HG03520 (cell line): ENCODE results near the gene MCU.
"Not testable (repeated sequence)": the region's sequence is repeated elsewhere in the genome, so short reads cannot be mapped to it uniquely, and the experiment has no call there.

Experiments used
- ATAC-seq: cut with Tn5 transposase; IDR thresholded peaks from one replicate; pipeline ENCODE4 v1.9.1; 2021; ENCODE audit warnings: mild to moderate bottlenecking, moderate library complexity; ENCODE audit not compliant: unreplicated experiment

The MCU gene

DNA sequence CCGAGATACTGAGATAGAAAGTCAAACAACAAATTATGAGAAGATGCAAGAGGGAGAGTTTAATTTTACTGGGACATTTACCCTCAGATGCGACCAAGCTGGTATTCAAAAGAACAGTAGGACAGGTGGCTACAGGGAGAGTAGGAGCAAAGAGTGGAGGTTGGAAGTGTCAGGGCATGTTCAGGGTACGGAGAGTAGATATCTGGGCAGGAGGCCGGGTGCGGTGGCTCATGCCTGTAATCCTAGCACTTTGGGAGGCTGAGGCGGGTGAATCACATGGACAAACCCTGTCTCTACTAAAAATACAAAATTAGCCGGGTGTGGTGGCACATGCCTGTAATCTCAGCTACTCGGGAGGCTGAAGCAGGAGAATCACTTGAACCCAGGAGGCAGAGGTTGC, 5.5 kb upstream of the MCU start:
- not testable (repeated sequence) for ATAC-seq

DNA sequence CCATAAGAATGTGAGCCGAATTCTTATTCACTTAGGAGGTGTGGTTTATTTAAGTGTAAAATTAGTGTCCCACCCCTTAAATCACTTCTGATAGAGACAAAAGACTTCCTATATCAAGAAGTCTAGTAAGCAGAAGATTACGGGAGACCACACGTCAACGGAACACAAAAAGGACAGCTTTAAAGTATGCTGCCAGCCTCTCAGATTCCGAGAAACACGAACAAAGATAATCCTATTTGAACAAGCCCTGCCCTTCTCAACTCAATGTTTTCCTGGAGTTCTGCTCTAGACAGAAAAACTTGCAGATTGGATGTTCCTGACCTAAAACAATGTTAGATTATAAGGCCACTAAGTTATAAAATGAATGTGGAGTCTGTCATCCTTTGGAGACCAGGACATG, 4.9 kb upstream of the MCU start:
- no peak for ATAC-seq

DNA sequence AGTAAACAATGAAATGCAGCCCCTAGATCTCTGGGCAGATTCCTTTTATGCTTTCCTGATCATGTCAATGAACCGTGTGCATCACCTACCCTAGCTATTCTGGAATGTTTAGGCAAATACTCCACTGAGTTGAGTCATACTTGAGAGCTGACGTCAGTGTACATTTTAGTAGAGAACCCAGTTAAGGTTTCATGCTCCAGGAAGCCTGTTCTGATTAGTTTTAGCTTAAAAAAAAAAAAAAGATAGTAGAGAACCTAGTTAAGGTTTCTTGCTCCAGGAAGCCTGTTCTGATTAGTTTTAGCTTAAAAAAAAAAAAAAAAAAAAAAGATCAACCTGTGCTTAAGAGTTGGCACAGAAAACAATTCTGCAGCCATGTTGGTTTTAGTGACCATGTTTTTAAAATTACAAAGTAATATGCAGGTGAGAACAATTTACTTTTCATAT, 3.7 kb upstream of the MCU start:
- no peak for ATAC-seq

DNA sequence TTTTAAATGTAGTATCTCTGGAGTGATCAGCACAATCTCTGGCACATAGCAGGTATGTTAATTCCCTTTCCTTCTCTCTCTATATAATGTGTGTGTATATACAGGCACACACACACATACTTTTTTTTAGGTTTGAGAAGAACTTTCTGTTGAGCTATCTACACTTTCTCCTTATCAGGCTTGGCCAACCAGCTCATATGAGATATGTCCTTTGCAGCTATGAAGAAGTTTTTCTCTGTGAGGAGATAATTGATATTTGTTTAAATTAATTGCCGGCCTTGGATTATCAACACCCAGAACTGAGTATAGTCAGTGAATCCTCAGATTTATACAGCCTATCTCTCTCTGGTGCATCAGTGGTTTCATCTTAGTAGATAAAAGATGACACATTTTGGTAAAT, 2.3 kb upstream of the MCU start:
- no peak for ATAC-seq

DNA sequence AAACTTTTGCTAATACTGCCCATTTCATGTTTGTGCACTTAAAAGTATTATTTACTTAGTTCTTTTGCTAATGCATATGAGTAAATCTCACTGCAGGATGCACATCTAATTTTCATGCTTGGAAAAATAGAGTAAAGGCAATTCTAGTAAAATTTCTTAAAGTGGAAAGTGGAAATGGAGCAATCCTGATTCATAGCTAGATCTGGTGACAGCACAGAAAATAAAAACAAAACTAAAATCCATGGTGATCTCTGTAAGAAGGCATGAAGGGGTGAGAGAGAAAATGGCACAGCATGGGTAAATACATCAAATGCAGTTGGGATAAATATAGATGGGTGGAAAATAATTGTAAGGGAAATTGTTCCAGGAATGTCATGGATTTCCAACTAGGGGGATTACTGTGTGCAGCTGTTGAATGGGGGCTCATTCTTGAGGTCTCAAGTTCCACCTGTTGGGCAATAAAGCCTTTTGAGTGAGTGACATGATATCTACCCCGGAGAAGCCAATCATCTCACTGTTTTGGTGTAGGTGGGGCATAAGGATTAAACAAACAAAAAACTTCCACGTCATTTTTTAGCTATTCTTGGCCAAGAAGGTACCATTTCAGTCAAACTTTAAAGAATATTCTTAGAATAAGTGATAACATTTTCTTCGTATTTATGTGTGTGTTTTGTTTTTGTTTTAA, 1.7 kb upstream of the MCU start:
- no peak for ATAC-seq

DNA sequence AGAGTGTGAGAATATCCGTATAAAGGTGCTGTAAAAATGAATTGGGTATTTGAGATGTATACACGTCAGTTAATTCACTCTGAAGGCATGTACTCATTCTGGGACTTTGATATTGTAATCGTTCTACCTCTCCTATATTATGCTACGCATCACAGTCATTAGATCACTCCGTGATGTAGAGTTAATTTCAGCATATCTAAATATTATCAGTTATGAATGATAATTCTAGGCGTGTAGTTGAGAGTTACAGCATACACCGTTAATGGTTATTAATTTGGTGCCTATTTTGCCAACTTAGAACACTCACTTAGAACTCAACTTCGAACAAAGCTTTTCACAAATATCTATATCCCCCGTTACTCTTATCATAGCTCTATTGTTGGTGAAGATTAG, 477 bp upstream of the MCU start:
- ATAC-seq = no peak

DNA sequence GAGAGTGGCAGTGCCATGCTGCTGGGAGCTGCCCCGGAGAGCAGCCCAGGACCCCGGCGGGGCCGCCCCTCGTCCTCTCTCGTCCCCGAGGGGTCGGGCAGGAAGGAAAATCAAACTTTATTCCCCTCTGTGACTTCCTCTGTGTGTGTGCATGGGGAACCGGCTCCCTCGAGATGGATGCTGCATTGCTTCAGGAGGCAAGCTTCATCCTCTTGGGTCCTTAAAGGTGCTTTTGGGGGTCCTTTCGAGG, 726 bp downstream of the MCU start:
- ATAC-seq = peak; percentile 14

DNA sequence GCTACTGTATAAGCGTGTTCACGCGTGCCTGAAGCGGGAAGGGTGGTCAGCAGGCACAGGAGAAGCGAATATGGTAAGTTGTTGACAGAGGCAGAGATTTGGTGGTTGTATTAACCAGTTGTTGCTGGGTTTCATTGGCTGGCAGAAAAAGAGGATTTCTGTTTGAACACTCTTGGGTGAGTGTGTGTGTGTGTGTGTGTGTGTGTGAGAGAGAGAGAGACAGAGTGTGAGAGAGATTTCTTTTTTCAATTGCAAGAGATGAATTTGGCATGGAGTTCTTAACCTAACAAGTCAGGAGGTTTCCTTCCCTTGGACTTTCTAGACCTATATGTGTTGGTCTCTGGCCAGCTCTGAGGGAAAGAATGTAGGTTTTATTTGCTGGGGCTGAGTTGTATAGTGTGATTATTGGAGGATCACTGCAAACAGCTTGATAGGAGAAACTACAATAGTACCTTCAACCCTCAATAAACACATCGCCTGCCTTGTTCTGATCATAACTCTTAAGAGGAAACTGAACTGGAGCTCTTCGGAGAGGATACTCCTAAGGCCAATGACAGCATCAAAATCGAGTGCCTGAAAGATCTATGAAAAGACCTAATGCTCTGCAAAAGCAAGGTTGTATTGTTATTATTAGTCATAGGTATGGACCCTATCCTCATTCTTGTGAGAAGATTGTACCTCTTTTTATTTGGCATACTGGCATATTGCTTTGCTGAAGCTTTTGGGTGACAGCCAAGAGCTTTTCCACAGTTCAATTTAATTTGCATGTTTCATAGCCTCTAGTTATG, 1.2 kb downstream of the MCU start:
- no peak for ATAC-seq

DNA sequence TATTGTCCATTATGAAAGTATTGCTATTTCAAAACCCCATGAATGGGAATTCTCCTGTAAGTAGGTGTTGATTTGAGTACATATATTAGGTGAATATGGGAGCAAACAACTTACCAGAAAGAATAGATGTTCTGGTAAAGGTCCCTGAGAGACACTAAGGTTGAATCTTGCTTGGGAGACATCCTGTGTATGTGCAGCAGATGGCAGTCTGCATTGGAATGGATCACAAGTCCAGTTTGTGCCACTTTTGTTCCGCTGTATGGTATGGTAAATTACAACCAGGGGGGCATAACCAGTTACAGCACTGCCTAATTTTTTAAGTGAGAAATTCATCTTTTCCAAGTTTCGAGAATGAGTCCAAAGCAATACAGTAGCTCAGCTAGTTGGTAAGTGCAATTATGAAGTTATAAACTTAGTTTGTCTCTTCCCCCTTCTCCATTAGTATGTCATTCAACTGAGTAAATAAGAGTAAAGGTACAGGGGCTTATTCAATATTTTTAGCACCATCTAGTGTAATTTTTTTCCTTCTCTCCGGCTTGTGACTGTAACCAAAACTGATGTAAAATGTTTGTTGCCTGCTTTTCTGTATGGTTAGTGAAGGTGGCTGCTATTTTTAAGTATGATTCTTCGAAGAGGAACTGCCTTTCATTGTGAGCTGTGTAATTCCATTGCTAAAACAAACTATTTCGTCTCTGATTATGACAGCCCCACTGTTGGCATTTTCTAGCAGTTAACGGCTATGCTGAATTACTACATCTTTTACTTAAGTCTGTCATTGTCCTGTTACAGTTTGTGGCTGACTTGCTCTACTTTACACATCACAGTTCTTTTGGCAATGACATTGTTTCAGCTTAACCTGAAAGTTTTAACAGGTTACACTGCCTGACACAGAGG, 2.8 kb downstream of the MCU start:
- ATAC-seq = no peak

DNA sequence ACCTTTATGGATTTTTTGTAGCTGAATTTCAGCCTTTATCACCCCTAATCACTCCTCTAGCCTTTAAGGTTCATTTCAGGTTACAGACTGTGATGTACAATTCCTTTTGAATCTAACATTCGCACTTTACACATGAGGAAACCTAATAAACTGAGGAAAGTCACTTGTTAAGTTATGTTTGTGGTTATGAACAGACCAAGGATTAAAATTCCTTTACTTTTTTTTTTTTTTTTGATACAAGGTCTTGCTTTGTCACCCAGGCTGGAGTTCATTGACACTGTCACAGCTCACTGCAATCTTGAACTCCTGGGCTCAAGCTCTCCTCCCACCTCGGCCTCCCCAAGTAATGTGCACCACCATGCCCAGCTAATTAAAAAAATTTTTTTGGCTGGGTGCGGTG, 3.6 kb downstream of the MCU start:
- no peak for ATAC-seq

DNA sequence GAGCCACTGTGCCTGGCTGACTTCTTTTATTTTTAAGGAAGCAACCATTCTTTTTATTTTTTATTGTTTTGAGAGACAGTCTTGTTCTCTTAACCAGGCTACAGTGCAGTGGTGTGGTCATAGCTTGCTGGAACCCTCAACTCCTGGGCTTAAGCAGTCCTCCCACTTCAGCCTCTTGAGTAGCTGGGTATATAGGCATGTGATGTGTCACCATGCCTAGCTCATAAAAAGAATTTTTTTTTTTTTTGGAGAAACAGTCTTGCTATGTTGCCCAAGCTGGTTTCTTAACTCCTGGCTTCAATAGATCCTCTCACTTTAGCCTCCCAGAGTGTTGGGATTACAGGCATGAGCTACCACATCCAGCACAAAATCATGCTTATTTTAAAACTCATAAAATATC, 5.8 kb downstream of the MCU start:
- ATAC-seq = no peak

DNA sequence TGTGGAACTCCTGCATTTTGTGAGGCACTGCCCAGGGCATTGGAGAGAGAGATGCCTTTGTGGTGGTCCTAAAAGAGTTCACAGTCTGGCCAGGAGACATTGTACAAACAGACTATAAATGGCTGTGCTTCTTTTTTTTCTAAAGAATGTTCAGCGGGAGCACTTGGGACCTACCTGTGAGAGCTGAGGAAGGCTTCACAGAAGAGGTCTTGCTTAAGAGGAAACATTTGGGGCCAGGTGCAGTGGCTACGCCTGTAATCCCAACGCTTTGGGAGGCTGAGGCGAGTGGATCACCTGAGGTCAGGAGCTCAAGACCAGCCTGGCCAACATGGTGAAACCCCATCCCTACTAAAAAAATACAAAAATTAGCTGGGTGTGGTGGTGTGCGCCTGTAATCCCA, 10.5 kb downstream of the MCU start:
- not testable (repeated sequence) for ATAC-seq

DNA sequence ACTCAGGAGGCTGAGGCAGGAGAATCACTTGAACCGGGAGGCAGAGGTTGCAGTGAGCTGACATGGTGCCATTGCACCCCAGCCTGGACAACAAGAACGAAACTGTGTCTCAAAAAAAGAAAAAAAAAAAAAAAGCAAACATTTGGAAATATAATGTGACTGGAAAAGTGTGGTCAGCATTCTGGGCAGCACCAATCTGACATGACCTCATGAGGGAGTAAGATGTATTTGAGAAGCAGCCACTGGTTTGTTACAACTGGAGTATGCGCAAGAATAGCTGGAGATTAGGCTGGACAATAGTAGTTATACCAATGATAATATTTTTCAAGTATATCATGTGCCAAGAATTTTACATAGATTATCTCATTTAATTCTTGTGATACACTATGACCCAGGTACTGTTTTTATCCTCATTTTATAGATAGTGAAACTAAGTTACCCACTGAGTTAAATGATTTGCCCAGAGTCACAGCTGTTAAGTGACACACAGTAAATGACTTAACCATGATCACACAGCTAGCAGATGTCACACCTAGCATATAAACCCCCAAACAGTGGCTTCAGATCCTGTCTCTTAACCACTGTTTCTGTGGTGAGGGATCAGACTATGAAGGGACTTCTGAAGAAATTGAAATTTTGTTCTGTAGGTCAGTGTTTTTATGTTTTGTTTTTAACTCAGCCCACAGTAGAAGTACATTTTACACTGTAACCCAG, 11.1 kb downstream of the MCU start:
- ATAC-seq = no peak

DNA sequence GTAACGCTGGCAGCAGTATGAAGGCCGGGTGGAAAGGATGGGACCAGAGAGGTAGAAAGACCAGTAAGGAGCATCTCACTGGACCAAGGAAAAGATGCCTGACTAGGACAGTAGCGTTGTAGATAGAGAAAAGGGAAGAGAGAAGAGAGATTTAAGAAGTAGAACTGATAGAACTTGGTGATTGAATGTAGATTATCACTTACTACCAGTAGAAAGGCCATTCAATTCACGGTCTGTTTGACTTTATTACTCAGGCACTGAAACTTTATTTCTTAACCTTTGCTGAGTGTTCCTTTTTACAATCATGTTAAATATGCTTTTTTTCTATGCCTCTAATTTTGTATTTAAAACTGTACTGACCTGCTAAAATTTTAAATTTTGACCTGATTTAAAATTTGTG, 12.2 kb downstream of the MCU start:
- ATAC-seq = no peak

DNA sequence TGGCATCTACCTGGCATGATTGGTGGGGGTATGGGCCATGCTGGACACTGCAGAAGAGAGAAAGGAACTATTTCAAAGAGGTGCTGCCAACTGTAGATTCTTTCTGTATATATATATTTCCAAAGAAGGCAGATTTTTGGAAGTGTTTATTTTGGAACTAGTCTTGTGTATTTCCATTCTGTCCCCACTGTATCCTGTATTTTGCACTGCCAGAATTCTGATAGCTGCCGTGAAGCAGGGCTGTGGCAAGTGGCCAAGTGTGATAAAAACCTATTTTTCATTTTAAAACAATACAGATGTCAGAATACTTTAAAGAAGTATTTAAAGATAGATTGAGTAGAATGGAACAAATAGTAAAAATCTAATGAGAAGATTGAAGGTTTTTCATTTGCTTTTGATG, 17.1 kb downstream of the MCU start:
- no peak for ATAC-seq

DNA sequence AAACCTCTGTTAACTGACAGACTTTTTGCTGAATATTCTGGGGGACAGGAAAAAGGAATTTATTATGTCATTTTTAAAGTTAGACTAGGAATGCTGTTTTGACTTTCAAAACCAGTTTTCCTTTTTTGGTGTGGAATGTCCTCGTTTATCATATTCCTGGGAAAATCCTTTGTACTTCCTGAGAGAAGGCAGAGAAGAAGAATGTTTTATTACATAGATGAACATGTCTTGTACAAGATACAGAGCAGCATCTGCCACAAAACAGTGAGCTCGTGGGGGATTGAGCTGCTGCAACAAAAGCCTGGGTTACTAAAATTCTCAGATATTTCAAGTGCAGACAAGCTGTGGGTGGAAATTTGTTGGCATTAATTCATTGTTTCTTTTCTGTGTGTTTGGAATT, 20.2 kb downstream of the MCU start:
- ATAC-seq = no peak

DNA sequence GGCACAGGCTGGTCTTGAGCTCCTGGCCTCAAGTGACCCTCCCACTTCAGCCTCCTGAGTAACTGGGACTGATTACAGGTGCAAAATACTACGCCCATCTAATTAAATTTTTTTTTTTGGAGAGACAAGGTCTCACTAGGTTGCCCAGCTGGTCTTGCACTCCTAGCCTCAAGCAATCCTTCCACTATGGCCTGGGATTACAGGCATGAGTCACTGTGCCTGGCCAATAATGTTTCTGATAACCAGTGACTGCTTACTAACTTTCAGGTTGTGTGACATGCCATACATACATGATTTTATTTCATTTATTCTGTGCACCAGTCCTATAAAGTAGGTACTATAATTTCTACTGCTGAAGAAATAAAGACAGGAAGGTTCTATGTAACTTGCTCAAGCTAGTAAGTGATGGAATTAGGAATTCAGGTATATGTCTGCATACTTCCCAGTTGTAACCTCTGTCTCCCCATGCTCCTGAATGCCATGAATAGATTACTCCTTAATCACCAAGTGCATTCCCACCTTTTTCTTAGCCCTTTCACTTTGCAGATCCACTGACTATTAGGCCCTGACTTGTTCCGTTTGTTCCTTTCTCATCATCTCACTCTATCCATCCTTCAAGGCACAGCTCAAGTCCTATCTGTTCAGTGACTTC, 28.1 kb downstream of the MCU start:
- no peak for ATAC-seq

DNA sequence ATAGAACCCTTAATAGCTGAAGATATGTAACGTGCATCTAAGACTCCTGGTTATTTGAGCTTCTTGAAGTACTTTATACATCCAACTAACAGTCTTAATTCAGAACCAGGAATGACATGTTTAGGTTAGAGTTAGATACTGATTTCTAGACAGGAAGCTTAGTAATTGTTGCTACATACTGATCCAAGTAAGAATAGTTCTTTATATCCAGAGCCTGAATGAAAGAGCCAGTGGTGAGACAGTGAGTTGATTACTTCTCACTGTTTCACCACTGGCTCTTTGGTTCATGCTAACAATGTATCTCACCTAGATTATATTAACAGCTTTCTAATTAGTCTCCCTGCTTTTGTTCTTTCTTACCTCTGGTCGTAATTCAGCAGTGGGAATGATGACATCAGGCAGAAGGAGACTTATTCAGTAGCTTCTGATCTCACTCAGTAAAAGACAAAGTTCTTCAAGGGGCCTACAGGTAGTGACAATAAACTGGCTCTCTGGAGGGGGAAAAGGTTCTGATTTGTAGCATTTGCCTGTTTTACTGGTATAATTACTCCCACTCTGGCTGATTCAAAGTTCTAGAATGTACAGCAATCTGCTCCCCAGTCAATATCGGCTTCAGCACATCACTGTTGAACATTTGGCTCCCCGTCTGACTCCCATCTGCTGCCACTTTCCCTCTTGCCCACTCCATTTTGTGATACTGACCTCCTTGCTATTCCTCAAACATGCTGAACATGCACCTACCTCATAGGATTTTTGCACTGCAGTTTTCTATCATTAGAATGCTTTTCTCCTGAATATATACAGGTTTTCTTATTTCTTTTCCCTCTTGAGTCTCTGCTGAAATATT, 29.1 kb downstream of the MCU start:
- ATAC-seq = no peak

DNA sequence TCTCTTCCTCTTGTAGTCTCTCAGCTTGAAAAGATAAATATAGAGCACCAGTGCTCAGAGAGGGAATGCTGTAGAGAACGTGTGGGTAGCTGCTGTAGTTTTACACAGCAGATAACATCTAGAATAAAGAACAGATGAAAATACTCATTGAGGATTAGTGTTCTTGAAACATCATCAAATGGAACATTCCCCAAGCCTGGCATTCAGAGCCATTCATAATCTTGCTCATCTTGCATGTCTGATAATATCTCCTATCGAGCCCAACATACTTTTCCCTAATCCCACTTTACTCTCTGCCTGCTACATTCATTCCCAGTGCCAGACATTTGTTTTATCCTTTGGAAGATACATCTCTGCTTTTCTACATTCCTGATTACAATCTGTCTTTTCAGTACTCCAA, 35.2 kb downstream of the MCU start:
- ATAC-seq = no peak

DNA sequence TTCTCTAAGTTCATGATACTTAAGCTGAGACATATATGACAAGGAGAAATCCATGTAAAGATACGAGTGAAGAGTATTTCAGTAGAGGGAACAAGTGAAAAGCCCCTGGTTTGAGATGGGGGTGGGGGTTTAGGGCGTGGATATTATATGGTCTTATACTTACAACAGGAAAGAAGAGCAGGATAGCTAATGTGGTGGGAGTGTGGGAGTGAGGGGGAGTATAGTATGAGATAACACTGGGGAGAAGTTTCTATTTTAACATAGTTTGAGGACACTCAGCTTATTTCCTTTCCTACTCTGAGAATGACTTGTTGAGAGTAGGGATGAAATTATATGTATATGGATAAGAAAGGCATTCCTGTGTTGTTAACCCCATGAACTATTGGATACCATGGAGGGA, 36.5 kb downstream of the MCU start:
- no peak for ATAC-seq
